Left kidney (tissue), 2 donors: Measurements from ENCODE around the gene FANCE. TPM values are rescaled to one million over a fixed set of nuclear protein-coding genes. Genes with fewer than 3 reads are reported as not detected.
A peak's percentile ranks its signal among the peaks of the same experiment; 100 is the strongest.
"Not testable (repeated sequence)": the region's sequence is repeated elsewhere in the genome, so short reads cannot be mapped to it uniquely, and the experiment has no call there.

Experiments used
- DNase-seq: peaks from one replicate; pipeline ENCODE4 v3.0.0-alpha.2; 2013
- polyA plus RNA-seq: library from polyadenylated mRNA; unstranded; fragments of 120-200 nt; gene quantifications from one replicate; pipeline ENCODE4 v1.2.1, GENCODE V29; 2013; ENCODE audit not compliant: insufficient read length

Gene FANCE
- polyA plus RNA-seq, 1 donor, result 10.5 TPM

- DNase-seq, result peak; percentile 80
Observed at GRCh38 chr6:35496841-35497570, 44.9 kb downstream of the FANCE start, which contains the start of gene TEAD3. TEAD3 (minus strand) TSS chr6:35497079.

GRCh38 chr6:35497571-35498421 is 45.7 kb downstream of the FANCE start:
- peak; percentile 79 for DNase-seq

GRCh38 chr6:35498422-35499067 is 46.4 kb downstream of the FANCE start:
- DNase-seq, result no peak

- DNase-seq, result no peak
Observed at GRCh38 chr6:35499372-35499771, 47.2 kb downstream of the FANCE start.

- DNase-seq, result no peak
Observed at GRCh38 chr6:35500782-35501181, 48.6 kb downstream of the FANCE start.

GRCh38 chr6:35501784-35502183 is 49.6 kb downstream of the FANCE start:
- DNase-seq, result no peak

- DNase-seq, result no peak
Observed at GRCh38 chr6:35503534-35503933, 51.4 kb downstream of the FANCE start.

GRCh38 chr6:35505999-35506412 is 53.9 kb downstream of the FANCE start:
- no peak for DNase-seq

GRCh38 chr6:35506536-35506935 is 54.4 kb downstream of the FANCE start:
- DNase-seq, result no peak

GRCh38 chr6:35507221-35507620 is 55.1 kb downstream of the FANCE start:
- no peak for DNase-seq

- no peak for DNase-seq
Observed at GRCh38 chr6:35508027-35508426, 55.9 kb downstream of the FANCE start.

- no peak for DNase-seq
Observed at GRCh38 chr6:35508542-35508941, 56.4 kb downstream of the FANCE start.

- no peak for DNase-seq
Observed at GRCh38 chr6:35510916-35511561, 58.9 kb downstream of the FANCE start.

- DNase-seq, result no peak
Observed at GRCh38 chr6:35511562-35511941, 59.4 kb downstream of the FANCE start.

- no peak for DNase-seq
Observed at GRCh38 chr6:35512006-35512405, 59.9 kb downstream of the FANCE start.

- DNase-seq, result no peak
Observed at GRCh38 chr6:35512740-35513139, 60.6 kb downstream of the FANCE start, which contains the start of gene TULP1. TULP1 (minus strand) TSS chr6:35512896; CDS start chr6:35512858, 38 bp downstream.

- no peak for DNase-seq
Observed at GRCh38 chr6:35514587-35514986, 62.4 kb downstream of the FANCE start.

- DNase-seq, result not testable (repeated sequence)
Observed at GRCh38 chr6:35515939-35516338, 63.8 kb downstream of the FANCE start.
